ENCODE results near the gene GAPVD1.

The GAPVD1 gene

DNA sequence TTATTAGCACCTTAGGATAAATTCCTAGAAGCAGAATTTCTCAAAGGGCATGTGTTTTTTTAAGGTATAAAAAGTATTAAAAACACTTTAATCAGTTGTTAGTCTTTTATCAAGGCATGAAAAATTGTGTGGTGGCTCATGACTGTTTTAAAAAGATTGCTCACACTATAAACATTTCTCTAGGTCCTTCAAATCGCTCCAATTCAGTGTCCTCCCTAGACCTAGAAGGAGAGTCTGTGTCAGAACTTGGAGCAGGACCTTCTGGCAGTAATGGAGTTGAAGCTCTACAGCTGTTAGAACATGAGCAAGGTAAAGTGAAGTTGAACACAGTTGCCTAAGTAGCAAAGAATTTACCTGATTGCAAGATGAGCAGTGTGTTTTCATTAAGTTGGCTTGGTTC lies 62.0 kb downstream of the GAPVD1 start:
- DNase-seq = no peak

DNA sequence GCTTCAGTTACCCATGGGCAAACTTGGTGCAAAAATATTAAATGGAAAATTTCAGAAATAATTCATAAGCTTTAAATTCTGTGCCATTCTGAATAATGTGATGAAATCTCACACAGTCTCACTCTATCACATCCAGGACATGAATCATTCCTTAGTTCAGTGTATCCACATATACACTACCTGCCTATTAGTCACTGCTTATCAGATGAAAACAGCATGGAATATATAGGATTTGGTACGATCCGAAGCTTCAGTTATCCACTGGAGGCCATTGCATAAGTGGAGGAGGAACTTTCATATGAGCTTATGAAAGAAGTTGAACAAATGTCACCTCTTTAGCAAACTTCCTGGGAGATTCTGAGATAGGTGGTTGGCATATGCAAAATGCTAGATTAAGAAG lies 64.2 kb downstream of the GAPVD1 start:
- DNase-seq = no peak

DNA sequence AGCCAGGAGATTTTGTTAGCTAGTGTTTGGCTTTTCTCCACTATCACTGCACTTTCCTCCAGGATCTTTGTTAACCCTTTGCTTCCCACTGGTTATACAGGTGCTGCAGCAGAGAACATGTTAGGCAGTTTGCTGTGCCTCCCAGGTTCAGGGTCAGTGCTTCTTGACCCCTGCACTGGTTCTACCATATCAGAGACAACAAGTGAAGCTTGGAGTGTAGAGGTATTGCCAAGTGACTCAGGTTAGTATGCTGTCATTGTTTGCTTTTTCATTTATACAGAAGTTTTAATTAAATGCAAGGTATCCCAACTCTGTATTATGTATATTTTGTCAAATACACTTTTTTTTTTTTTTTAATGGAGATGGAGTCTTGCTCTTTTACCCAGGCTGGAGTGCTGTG lies 68.4 kb downstream of the GAPVD1 start:
- no peak for DNase-seq

DNA sequence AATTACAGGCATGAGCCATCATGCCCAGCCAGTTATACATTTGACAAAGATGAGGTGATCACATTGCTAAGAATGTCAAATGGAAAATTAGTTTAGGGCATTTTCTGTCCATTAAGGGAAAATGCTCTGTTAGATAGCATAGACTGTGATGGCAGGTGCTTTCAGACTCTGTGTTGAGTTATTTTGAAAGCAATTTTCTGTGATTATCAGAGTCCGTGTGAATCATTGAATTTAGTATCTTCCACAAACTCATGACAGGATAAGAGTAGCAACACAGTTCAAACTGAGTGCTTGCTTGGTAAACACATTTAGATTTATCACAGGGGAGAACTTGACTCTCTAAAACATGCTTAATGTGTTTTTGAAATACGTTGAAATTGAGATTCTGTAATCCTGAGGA lies 69.0 kb downstream of the GAPVD1 start:
- DNase-seq = no peak

DNA sequence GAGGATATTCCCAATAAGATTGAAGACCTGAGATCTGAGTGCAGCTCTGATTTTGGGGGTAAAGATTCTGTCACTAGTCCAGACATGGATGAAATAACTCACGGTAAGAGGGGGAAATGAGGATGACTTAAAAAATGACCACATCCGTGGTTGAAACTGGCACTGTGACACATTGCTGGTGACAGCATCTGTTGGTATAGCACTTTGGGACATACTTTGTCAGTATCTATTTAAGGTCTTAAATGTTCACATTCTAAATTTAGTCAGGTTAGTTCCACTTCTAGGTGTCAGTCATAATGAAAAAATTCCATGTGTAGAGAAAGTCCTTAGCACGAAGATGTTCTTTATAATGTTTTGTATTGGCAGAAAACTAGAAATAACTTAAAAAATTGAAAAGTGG lies 70.9 kb downstream of the GAPVD1 start:
- DNase-seq = peak; percentile 58

DNA sequence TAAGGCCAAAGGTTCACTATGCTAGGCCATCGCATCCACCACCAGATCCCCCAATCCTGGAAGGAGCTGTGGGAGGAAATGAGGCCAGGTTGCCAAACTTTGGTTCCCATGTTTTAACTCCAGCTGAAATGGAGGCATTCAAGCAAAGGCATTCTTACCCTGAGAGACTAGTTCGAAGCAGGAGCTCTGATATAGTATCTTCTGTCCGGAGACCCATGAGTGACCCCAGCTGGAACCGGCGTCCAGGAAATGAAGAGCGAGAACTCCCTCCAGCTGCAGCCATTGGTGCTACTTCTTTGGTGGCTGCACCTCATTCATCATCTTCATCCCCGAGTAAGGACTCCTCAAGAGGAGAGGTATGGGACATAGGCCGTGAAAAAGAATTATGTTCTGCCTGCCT lies 75.6 kb downstream of the GAPVD1 start:
- DNase-seq = no peak

DNA sequence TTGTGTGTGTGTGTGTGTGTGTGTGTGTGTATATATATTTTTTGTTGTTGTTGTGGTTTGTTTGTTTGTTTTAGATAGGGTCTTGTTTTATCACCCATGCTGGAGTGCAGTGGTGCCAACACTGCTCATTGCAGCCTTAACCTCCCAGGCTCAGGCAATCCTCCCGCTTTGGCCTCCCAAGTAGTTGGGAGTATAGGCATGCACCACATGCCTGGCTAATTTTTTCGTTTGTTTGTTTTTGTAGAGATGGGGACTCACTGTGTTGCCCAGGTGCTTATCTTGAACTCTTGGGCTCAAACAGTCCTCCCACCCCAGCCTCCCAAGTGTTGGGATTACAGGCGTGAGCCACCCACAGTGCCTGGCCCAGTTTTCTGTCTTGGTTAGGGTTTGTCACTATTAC lies 77.3 kb downstream of the GAPVD1 start:
- DNase-seq = no peak

DNA sequence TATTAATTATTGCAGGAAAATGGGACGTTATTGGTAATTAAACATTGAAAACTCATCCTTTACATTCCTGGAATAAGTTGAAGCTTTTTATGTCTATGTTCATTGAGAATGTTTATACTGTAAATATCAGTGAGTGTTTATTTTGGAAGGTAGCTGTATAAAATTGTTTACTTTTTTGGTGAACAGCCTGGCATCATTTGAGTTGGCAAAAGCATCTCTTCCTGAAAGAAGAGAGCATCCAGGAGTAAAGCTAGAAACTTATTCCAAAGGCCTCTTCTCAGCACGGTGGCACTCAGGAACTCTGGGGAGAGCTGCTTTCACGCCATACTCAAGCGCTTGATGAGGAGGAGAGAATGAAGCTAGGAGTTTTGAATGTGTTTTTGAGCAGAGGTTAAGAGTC lies 79.9 kb downstream of the GAPVD1 start:
- no peak for DNase-seq

DNA sequence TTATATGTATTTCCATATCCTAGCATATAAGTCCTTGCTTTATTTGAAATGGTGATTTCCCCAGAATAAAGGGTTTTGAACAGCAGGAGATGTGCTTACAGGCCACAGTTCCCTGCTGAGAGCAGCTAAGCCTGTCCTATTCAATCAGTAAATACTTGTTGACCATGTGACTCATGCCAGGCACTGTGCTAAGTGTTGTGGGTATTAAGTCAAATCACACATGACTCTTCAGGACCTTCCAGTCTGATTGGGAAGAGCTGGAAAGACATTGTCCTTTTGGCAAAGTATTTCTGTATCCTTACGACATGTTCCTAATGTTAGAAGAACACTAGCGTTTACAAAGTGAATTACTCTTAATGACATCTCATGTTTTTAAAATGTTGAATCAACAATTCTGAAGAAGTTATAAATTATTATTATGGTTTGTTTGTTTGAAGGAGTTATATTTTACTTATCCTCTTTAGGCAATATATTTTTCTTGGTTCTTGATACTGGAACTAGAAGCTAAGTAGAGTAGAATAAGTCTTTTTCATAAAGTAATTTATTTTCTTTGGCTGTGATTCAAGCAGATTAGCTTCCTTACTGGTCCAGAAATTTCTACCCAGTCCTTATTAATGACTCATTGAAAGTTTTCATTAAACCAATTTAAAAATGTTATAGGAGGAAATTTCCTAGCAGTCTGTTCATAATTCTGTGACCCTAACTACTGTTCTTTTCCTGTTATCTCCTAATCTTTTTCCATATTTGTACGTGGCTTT lies 82.1 kb downstream of the GAPVD1 start:
- DNase-seq = no peak

DNA sequence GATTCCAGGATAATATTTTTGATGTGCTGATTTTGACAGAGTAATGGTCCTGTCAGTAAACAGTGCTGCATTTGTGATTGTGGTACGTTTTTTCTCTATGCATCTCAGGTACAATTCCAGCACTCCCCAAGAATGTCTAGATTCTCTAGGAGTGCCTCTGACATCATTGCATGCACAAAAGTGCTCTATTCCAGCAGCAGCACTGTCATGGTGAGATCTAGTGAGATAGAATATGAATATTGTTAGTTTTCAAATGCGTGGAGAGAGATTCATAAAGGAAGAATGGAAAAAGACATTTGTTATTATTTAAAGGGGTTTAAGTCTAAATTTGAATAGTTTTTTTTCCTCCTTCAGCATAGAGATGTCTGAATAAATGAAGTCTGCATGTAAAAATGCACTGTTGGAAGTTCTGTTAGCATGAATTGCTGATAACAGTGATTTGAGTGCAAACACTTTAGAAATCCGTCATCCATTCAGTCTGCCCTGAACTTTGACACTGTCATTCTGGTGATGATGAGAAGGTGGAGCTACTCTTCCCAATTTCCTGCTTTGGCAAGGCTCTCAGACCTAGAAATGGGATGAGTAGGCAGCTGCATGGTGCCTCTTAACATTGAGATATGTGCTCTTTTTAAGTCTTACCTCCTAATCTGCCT lies 84.6 kb downstream of the GAPVD1 start:
- no peak for DNase-seq

DNA sequence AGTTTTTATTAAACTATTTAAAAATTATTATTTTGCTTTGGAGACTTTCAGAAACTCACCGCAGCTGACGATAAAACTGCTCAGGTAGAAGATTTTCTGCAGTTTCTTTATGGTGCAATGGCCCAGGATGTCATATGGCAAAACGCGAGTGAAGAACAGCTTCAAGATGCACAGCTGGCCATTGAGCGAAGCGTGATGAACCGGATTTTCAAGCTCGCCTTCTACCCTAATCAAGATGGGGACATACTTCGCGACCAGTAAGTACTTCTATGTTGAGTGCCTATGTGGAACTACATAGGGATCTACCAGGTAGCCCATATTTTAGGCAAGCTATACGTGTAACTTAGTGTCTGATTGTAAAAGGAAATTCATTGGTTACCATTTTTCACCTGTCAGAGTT lies 94.0 kb downstream of the GAPVD1 start:
- no peak for DNase-seq

DNA sequence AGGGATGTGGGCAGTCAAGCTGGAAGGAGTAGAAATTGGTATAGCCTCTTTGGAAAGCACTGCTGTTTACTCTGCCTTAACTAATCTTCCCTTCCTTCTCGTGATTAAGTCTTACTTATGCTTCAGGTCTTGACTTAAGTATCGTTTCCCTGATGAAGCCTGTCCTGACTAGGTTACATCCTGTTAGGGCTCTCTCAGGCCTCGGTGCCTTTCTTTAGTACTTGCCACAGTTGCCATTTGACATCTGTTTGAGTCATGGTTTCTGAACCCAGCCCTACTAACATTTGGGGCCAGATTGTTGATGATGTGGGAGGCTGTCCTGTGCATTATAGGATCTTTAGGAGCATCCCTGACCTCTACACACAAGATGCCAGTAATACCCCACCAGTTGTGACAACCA lies 94.4 kb downstream of the GAPVD1 start:
- no peak for DNase-seq

DNA sequence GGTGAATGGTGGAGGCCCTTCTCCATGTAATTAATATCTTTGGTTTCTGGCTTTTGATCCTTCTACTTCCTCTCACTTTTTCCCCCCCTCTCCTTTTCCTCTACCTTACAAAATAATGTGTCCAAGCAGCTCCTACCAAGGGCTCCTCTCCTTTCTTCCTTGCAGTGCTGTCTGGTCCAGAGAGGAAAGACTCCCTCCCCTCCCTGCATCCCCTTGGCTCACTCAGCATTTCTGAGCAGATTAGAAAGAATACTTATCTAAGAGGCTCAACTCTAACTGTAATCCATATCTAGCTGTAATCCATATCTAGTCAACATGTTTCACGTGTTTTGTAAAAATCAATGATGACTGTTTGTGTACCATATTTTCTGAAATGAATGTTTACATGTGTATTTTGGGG lies 97.4 kb downstream of the GAPVD1 start:
- no peak for DNase-seq

DNA sequence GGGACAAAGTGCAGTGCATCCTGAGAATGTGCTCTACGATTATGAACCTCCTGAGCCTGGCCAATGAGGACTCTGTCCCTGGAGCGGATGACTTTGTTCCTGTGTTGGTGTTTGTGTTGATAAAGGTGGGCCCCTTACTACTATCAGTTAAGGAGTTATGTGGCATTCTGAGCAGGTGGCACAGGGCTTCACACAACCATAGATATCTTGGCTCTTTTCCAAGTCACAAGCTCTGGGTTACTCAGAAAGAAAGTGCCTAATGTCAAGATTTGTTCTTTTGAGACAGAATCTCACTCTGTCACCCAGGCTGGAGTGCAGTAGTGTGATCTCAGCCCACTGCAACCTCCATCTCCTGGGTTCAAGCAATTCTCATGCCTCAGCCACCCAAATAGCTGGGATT lies 99.0 kb downstream of the GAPVD1 start:
- no peak for DNase-seq

DNA sequence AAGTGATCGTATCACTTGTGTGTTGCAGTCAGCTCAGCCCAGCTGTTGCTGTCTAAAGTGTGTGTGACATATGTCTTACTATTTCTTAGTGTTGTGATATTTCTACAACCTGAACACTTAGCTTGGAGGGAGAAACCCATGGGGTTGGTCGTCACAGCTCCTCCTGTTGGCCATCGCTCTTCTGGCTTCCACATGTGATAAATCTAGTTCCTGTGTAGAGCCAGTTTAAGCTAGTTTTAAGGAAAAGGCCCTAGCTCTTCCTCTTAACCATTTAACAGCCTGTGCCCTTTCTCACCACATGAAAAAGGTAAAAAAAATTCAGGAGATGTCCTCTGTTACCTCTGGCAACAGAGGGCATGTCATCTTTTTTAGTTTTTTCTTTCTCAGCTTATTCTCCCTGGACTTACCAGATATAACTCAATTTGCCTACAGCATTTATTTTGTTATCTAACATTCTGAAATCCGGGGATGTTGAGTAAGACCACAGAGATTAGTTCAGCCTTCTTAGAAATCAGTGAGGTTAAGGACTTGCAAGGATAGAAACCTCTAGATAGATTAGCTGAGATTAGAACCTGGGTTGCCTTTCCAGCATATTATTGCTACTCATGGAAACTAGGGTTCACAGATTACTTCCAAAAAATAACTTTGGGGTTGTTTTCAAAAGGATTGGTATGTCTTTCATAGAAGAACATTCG lies 100.4 kb downstream of the GAPVD1 start:
- no peak for DNase-seq

DNA sequence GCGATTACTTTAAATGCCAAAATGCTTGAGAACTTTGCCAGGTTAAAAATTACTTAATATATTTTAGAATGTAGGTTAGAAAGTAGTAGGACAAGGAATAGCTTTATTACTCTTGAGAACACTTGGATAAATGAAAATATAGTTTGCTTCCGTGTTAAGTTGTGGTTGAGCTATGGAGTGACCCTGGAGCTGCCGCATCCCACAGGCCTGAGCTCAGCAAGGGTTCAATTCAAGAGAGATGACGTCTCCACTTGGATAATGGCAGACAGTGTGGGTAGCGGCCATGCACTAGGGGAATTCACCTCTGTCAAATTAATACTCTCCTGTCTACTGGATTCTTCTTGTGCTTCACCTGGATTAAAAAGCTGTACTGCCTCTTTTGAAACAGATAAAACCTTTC lies 105.0 kb downstream of the GAPVD1 start:
- no peak for DNase-seq

DNA sequence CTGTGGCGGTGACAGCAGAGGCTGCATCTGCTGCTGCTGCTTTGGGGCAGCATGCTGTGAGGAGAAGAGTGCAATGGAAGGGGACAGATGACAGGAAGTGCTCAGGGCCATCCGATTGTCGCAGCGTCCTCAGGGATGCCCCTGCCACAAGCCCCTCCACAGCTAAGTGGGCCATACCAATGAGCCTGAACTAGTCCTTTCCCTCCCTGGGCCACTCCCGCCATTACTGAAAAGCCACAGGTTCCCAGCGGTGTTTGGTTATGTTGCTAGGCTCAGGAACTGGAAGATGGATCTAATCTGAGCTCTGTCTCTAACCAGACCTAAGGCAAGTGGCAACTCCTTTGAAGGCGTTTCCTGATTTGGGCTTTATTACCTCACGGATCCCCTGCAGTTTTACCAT lies 109.2 kb downstream of the GAPVD1 start:
- DNase-seq = no peak

DNA sequence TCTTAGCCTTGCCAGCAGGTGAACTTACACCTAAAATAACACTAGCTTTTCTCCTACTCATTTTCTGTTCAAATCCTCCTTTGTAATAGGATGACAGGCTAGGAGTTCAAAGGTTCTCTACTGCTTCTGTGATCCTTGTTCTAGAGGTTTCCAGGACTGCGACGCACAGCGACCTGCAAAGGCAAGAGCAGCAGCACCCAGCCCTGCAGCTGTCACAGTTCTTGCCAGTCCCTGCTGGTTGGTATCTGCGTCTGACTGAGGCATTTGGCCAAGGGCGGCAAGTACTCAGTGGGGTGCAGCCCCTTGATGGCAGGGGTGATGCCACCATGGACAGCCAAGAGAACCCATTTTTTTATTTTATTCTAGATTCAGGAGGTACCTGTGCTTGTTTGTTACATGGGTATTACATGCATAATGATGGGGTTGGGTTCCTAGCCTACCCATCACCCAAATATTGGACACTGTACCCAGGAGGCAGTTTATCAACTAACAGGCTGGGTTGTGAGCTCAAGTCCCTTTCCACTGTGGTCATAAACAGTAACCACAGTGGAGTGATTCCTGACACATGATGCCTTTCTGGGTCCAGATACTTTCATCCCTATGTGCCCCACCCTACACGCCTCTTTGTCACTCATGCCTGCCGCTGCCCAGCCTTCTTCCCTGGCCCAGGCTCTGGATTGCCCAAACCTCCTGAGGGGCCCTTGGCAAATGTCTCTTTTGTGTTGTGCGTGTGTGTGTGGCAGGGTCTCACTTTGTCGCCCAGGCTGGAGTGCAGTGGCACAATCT lies 111.0 kb downstream of the GAPVD1 start:
- no peak for DNase-seq

DNA sequence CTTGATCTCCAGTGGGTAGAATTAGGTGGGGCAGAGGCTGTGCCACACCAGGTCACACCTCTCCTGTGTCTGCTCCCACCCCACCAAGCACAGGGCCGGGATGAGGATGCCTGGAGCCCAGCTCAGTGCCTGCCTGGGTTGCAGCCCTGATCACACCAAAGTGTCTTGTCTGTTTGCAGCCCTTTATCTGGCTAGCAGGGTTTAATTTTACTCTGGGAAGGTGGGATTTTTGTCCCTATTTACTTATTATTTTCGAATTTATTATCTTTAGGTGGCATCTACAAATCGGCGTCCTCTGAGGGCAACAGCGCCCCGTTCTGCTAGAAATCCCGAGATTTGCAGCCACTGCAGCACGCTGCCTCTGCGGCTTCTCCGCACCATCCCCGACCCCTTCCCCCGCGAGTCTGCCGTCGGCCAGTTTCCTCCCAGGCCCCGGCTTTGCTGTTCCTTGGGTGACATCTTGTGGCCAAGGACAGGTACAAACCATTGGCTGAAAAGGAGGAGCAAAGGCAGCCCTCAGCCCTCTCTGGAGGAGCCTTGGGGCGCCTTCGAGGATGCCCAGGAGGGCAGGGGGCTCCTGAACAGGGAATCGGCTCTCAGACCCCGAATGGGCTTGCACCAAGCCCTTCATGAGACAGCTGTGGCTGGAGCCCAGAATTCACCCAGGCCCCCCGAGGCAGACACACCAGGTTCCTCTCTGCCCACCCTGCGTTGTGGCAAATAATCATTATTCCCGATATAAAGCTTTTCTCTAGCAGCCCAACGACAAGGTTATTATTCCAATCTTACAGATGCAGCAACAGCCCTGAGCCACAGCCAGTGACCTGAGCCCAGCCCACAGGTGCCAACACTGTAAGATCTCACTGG lies 113.0 kb downstream of the GAPVD1 start:
- DNase-seq = peak; percentile 72

DNA sequence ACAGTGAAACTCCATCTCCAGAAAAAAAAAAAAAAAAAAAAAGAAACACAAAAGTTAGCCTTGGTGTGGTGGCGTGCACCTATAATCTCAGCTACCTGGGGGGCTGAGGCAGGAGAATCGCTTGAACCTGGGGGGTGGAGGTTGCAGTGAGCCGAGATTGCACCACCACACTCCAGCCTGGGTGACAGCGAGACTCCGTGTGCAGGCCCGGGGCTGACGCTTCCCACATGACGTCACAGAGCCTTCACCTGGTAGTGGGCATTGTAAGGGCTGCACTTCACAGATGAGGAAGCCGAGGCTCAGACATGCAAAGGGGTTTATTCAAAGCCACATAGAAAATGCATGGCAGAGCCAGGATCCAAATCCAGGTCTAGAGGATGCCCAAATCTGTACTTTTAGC lies 114.2 kb downstream of the GAPVD1 start:
- DNase-seq = no peak

DNA sequence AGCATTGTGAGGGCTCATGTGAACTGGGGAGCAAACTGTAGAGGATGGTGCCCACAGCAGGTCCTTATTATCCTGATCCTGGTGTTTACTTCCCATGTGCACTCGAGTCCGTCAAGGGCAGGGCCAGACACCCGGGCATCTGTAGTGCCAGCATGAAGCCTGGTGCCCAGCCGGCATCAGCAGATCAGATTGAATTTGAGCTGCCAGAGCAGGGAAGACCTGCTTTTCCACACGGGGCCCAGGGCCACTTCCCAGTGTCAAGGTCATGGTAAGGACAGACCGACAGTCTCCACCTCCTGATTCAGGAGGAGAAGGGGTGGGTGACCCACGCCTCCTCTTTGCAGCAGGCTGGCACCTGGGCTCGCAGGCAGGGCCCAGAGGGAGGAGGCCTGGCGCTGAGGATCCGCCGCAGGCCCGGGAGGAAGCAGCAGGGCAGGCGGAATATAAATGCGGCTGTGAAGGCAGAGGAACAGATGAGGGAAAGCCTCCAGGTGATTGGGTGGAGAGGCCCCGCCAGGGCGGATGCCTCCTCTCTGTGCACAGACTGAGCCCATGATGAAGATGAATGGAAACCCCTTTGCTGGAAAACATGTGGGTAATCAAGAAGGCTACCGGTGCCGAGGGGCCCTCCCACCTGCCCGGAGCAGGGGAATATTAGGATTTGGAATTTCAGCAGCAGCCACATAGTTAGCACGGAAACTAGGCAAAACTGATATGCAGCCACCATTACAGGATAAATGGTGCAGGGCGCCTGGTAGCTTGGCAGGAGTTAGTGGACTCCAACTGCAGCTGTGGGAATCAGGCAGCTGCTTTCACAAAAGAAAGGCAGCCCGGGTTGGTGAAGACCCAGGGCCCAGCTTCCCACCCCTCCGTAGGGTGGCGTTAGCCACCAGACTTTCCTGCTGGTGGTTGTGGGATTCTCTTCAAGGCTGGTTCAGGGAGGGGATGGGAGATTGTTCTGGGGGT lies 114.9 kb downstream of the GAPVD1 start:
- no peak for DNase-seq
